K562 (cell line): Measurements from ENCODE around the gene TPK1. TPM values are rescaled to one million over a fixed set of nuclear protein-coding genes. Genes with fewer than 3 reads are reported as not detected.
A peak's percentile ranks its signal among the peaks of the same experiment; 100 is the strongest.

ENCODE experiments used
- ATAC-seq: fragments of 200-7000 bp; cut with Tn5 transposase; 3 replicates; pipeline ENCODE4 v1.9.1; 2020; ENCODE audit warnings: moderate library complexity
- BruUV-seq: library from RNA; stranded (reverse); fragments of 400-500 nt; replicated peaks from 2 replicates; lab custom pipeline; 2021; lab: Mats Ljungman, UMichigan
- CTCF ChIA-PET: fragments of 300-600 bp; formaldehyde crosslinking; extraction: SDS; loops from one replicate; lab custom pipeline; 2021; ENCODE audit warnings: low intra/inter-chr PET ratio; lab: Yijun Ruan, JAX
- POLR2A ChIA-PET: fragments of 300-600, 350-650 bp; sonication (Branson Sonifier 250); formaldehyde crosslinking; extraction: SDS; loops from one replicate; lab custom pipeline; 2021; ENCODE audit warnings: antibody characterized with exemption, inconsistent platforms; lab: Yijun Ruan, JAX
- DNase-seq, 4 experiments: peaks; one replicate each; pipeline versions ENCODE4 v3.0.0 to v3.0.0-alpha.2; 2011 to 2018; ENCODE audit warnings: low spot score in 3 of 4, mixed read lengths in 3 of 4; ENCODE audit errors: extremely low read depth in 1 of 4
- FAIRE-seq: peaks from 2 replicates; lab custom pipeline; 2011; peaks lifted over from hg19 to GRCh38; lab: Jason Lieb, UNC
- H2AFZ ChIP-seq: 2 replicates; pipeline ENCODE4 v1.6.0; 2011; ENCODE audit warnings: low read depth, low read length, control low read depth, inconsistent platforms
- H3K27ac ChIP-seq: fragments of 200-600 bp; 3 replicates; pipeline ENCODE4 v1.8.0; 2011; ENCODE audit warnings: low read depth, mild to moderate bottlenecking, control low read depth, inconsistent platforms, low read length, moderate library complexity, mixed read lengths; ENCODE audit errors: extremely low read depth
- H3K27me3 ChIP-seq, 2 experiments: fragments of 300-600 bp in 1 of 2; 2 replicates in 1 of 2; 3 replicates in 1 of 2; pipeline versions ENCODE4 v1.6.0 to v1.8.0; 2011; ENCODE audit warnings: inconsistent platforms in 2 of 2, low read length in 2 of 2, mild to moderate bottlenecking in 1 of 2, mixed read lengths in 1 of 2, moderate library complexity in 1 of 2; ENCODE audit not compliant: control insufficient read depth in 2 of 2, insufficient read depth in 2 of 2
- H3K36me3 ChIP-seq: fragments of 300-600 bp; 3 replicates; pipeline ENCODE4 v1.8.0; 2011; ENCODE audit warnings: mild to moderate bottlenecking, low read length, inconsistent platforms; ENCODE audit not compliant: control insufficient read depth, insufficient read depth
- H3K4me1 ChIP-seq, 2 experiments: fragments of 200-600 bp in 1 of 2; replicated peaks in 1 of 2; 2 replicates in 1 of 2; 3 replicates in 1 of 2; pipeline versions ENCODE4 v1.5.1 to v1.8.0; 2011; ENCODE audit warnings: inconsistent platforms in 2 of 2, low read length in 2 of 2, mild to moderate bottlenecking in 1 of 2, mixed read lengths in 1 of 2, moderate library complexity in 1 of 2; ENCODE audit not compliant: control insufficient read depth in 2 of 2, insufficient read depth in 2 of 2
- H3K4me2 ChIP-seq: 2 replicates; pipeline ENCODE4 v1.6.1; 2011; ENCODE audit warnings: low read length, control low read depth, inconsistent platforms, mixed read lengths; ENCODE audit not compliant: insufficient read depth
- H3K4me3 ChIP-seq: fragments of 200-600 bp; sonication (generic), shearing (Covaris generic); 2 replicates; pipeline ENCODE4 v1.5.1; 2016; ENCODE audit warnings: control low read depth, inconsistent platforms
- H3K79me2 ChIP-seq: fragments of 200-600 bp; 3 replicates; pipeline ENCODE4 v1.8.0; 2011; ENCODE audit warnings: low read length, inconsistent platforms; ENCODE audit not compliant: control insufficient read depth, insufficient read depth
- H3K9ac ChIP-seq, 2 experiments: 2 replicates each; pipeline versions ENCODE4 v1.6.0 to v1.6.1; 2011; ENCODE audit warnings: low read depth in 2 of 2, low read length in 2 of 2, control low read depth in 1 of 2, inconsistent platforms in 1 of 2, mild to moderate bottlenecking in 1 of 2, mixed read lengths in 1 of 2; ENCODE audit not compliant: insufficient read depth in 1 of 2
- H3K9me1 ChIP-seq: one replicate; pipeline ENCODE4 v1.6.0; 2011; ENCODE audit warnings: inconsistent platforms, mild to moderate bottlenecking, low read length, moderate library complexity; ENCODE audit not compliant: control insufficient read depth, insufficient read depth
- H3K9me3 ChIP-seq: replicated peaks from 2 replicates; pipeline ENCODE4 v1.5.1; 2011; ENCODE audit warnings: low read depth, low read length, inconsistent platforms; ENCODE audit not compliant: control insufficient read depth, insufficient read depth
- H4K20me1 ChIP-seq: replicated peaks from 2 replicates; pipeline ENCODE4 v1.6.1; 2011; ENCODE audit warnings: low read length, inconsistent platforms, mixed read lengths; ENCODE audit not compliant: control insufficient read depth, insufficient read depth
- CHD2 ChIP-seq: IDR thresholded peaks from 2 replicates; pipeline ENCODE4 v1.6.1; 2011; ENCODE audit warnings: low read depth, low read length
- HMGXB4 ChIP-seq: sonication (generic); formaldehyde crosslinking; IDR thresholded peaks from 2 replicates; pipeline ENCODE4 v1.8.1; 2023; ENCODE audit warnings: mild to moderate bottlenecking, missing genetic modification reagents
- L3MBTL2 ChIP-seq: fragments of 450-650 bp; IDR thresholded peaks from 2 replicates; pipeline ENCODE4 v1.6.1; 2016; ENCODE audit warnings: mild to moderate bottlenecking, moderate library complexity
- MGA ChIP-seq: fragments of 450-650 bp; IDR thresholded peaks from 2 replicates; pipeline ENCODE4 v1.6.1; 2016; ENCODE audit warnings: mild to moderate bottlenecking, moderate library complexity
- NRF1 ChIP-seq, 2 experiments: fragments of 450-650 bp; IDR thresholded peaks in 1 of 2; conservative IDR thresholded peaks in 1 of 2; 2 replicates each; pipeline ENCODE4 v1.6.1; 2014; ENCODE audit warnings: mild to moderate bottlenecking in 2 of 2
- RAD21 ChIP-seq, 2 experiments: fragments of 250-450 bp in 1 of 2; fragments of 450-650 bp in 1 of 2; sonication (Bioruptor Pico) in 1 of 2; formaldehyde crosslinking in 1 of 2; IDR thresholded peaks in 1 of 2; conservative IDR thresholded peaks in 1 of 2; 2 replicates each; pipeline versions ENCODE4 v1.4.0 to v1.8.0; 2020 to 2022; ENCODE audit warnings: mild to moderate bottlenecking in 2 of 2, moderate library complexity in 1 of 2
- ZKSCAN3 ChIP-seq: fragments of 250-450 bp; sonication (Bioruptor Pico); IDR thresholded peaks from 2 replicates; pipeline ENCODE4 v1.4.0; 2020
- WGBS: fragments of 100-300 bp; shearing (Covaris generic); methylation state at CpG from one replicate; pipeline ENCODE4 v1.1.6; 2016; ENCODE audit warnings: low coverage, mixed read lengths; ENCODE audit not compliant: insufficient coverage; ENCODE audit errors: missing lambda C conversion rate; 5-methylcytosine and 5-hydroxymethylcytosine counted together
- in situ Hi-C: fragments of 300-500 bp; cut with MboI; formaldehyde crosslinking; loops from 4 replicates; pipeline ENCODE4 v1.15.0; 2018; ENCODE audit warnings: inconsistent platforms, mixed read lengths
- intact Hi-C: fragments of 100-400 bp; cut with micrococcal nuclease; formaldehyde crosslinking; loops from 2 replicates; pipeline ENCODE4 v1.14.2; 2022
- polyA plus RNA-seq, 8 experiments: library from polyadenylated mRNA; depleted of rRNA in 4 of 8; stranded (reverse) in 5 of 8; unstranded in 3 of 8; fragments of >200 nt; fragmentation: Nextera tagmentation in 2 of 8; fragmentation: Illumina TruSeq in 1 of 8; extraction: Ambion mirVana in 2 of 8; extraction: Trizol in 1 of 8; gene quantifications; 2 replicates each; pipeline versions ENCODE4 v1.2.1 to v1.2.3, GENCODE V29; 2011 to 2014; ENCODE audit warnings: inconsistent platforms in 1 of 8, missing spikeins in 1 of 8
- total RNA-seq, 7 experiments: library from RNA; depleted of rRNA in 6 of 7; stranded (reverse); fragments of >200 nt in 6 of 7; fragmentation: Illumina TruSeq in 2 of 7; extraction: Trizol in 2 of 7; gene quantifications; 2 replicates each; pipeline versions ENCODE4 v1.2.1 to v1.2.3, GENCODE V29; 2011 to 2021; ENCODE audit warnings: low replicate concordance in 1 of 7

The TPK1 gene
- total and polyA plus RNA-seq, 9 of the 15 experiments (the other 6 are each of a cell fraction or from before 2014, with no cell fraction given) = 5.1 to 16.2 (median 9.2) TPM

GRCh38 chr7:144873316-144873845 lies 37.5 kb upstream of the TPK1 start:
- 1% methylated on average over 13 of the region's 13 CpGs for WGBS
- intact Hi-C loops (no loop called here), in situ Hi-C loops (no loop called here)
- peak; percentile 67 for ATAC-seq
- CTCF ChIA-PET = no interaction called here
- Histone ChIP-seq H3K27ac (no peak overlapping the region), H3K27me3 (no peaks in the 10 kb centered on the region), H3K9me3 (no peaks in the 10 kb centered on the region), H3K79me2 (no peaks in the 10 kb centered on the region), H2AFZ (no peak overlapping the region), H3K9ac (no peak overlapping the region), H3K4me3 (no peak overlapping the region), H3K36me3 (no peaks in the 10 kb centered on the region), H3K9me1 (no peaks in the 10 kb centered on the region), H3K4me1 (no peaks in the 10 kb centered on the region), H4K20me1 (no peaks in the 10 kb centered on the region)
- no peak for FAIRE-seq
- no peak for DNase-seq
- BruUV-seq = no TSS peak
- POLR2A ChIA-PET = no interaction called here
- TF ChIP-seq HMGXB4 (CRISPR knock-in tag) (no peak), NRF1 (conservative IDR thresholded peaks at IDR 0.05 in 1 of 2, IDR thresholded peaks at IDR 0.05 in 1 of 2) (peak; percentile 86 to 87), L3MBTL2 (peak; percentile 81), MGA (peak; percentile 44), ZKSCAN3 (CRISPR knock-in tag) (no peak), RAD21 (CRISPR knock-in tag; conservative IDR thresholded peaks at IDR 0.05 in 1 of 2, IDR thresholded peaks at IDR 0.05 in 1 of 2) (0 out of 4 replicates have a peak, but pooled peaks of 1 of the 2 experiments have one; percentile 9), CHD2 (peak; percentile 81)
- TF ChIP-seq, all 486 proteins: peak for 5
- H3K4me2 ChIP-seq = no peak overlapping the region; the same call in 1 of the 2 replicates
